GM10266 (cell line): ENCODE measurements around the gene AMBRA1.

Experiments
- DNase-seq: peaks from one replicate; pipeline ENCODE4 v3.0.0; 2012; ENCODE audit errors: extremely low spot score
- CTCF ChIP-seq: IDR thresholded peaks from 2 replicates; pipeline ENCODE4 v1.5.1; 2012; ENCODE audit warnings: mild to moderate bottlenecking, low read depth; ENCODE audit not compliant: control insufficient read depth, insufficient read depth; ENCODE audit errors: missing control alignments

AMBRA1 gene

GRCh38 chr11:46435679-46436078 lies 158.1 kb downstream of the AMBRA1 start:
- no peak for DNase-seq
- TF ChIP-seq CTCF, result no peak

- TF ChIP-seq CTCF, result no peak
- no peak for DNase-seq
Observed at GRCh38 chr11:46431211-46431610, 162.6 kb downstream of the AMBRA1 start.

GRCh38 chr11:46429717-46430116 lies 164.1 kb downstream of the AMBRA1 start:
- no peak for DNase-seq
- TF ChIP-seq CTCF, result no peak

GRCh38 chr11:46427364-46427763 lies 166.5 kb downstream of the AMBRA1 start:
- no peak for TF ChIP-seq CTCF
- no peak for DNase-seq

- no peak for DNase-seq
- TF ChIP-seq CTCF, result no peak
Observed at GRCh38 chr11:46426233-46426991, 167.4 kb downstream of the AMBRA1 start.

GRCh38 chr11:46422588-46422987 lies 171.2 kb downstream of the AMBRA1 start:
- no peak for DNase-seq
- no peak for TF ChIP-seq CTCF

- no peak for TF ChIP-seq CTCF
- DNase-seq, result no peak
Observed at GRCh38 chr11:46421257-46421880, 172.5 kb downstream of the AMBRA1 start.
